Ureter (tissue), 1 donor: Measurements from ENCODE around the gene RASAL2. TPM values are rescaled to one million over a fixed set of nuclear protein-coding genes. Genes with fewer than 3 reads are reported as not detected.

ENCODE experiments used
- total RNA-seq: library from RNA; stranded (reverse); gene quantifications from one replicate; pipeline ENCODE4 v1.2.4, GENCODE V29; 2023
- donor health status: DM: yes; HTN: yes; CAD: no.

RASAL2 gene
- total RNA-seq, 1 donor from 2014 or later, result 26.0 TPM

Other genes starting within 250 kb of the RASAL2 start
- gene SEC16B, start 124.0 kb upstream of the RASAL2 start, total RNA-seq, result 2.6 TPM